NCI-H446 treated with DMSO at 0.1 percent for 48 hours (cell line): ENCODE measurements around the gene ANKS3.

Experiments used
- DNase-seq: peaks from one replicate; lab custom pipeline; 2025; lab: John Stamatoyannopoulos, UW

Gene ANKS3

GRCh38 chr16:4734063-4734729, at the start of gene ANKS3, which contains the start of gene DNAAF8:
Gene ANKS3 (minus strand): TSS chr16:4734271. CDS start chr16:4730149, 4,122 bp downstream.
Gene DNAAF8 (plus strand): TSS chr16:4734537. CDS start chr16:4736515, 1,978 bp downstream.
- peak; percentile 80 for DNase-seq

- no peak for DNase-seq
These were observed 49.3 kb upstream of the ANKS3 start for GRCh38 chr16:4783251-4783950.

GRCh38 chr16:4780235-4780634, 46.2 kb upstream of the ANKS3 start:
- DNase-seq: no peak

- no peak for DNase-seq
These were observed 44.0 kb upstream of the ANKS3 start for GRCh38 chr16:4778050-4778392.

- no peak for DNase-seq
These were observed 43.4 kb upstream of the ANKS3 start for GRCh38 chr16:4777339-4778049.

GRCh38 chr16:4776141-4776705, 42.2 kb upstream of the ANKS3 start:
- no peak for DNase-seq

- no peak for DNase-seq
These were observed 40.9 kb upstream of the ANKS3 start for GRCh38 chr16:4775005-4775404.

- no peak for DNase-seq
These were observed 38.3 kb upstream of the ANKS3 start for GRCh38 chr16:4772351-4772750.

GRCh38 chr16:4771646-4772045, 37.6 kb upstream of the ANKS3 start:
- DNase-seq: no peak

- DNase-seq: no peak
These were observed 35.2 kb upstream of the ANKS3 start for GRCh38 chr16:4769306-4769638.

GRCh38 chr16:4768549-4769305, 34.7 kb upstream of the ANKS3 start:
- peak; percentile 80 for DNase-seq

- no peak for DNase-seq
These were observed 33.9 kb upstream of the ANKS3 start for GRCh38 chr16:4767872-4768548.

- DNase-seq: peak; percentile 85
These were observed 33.0 kb upstream of the ANKS3 start, which contains the start of gene ZNF500 for GRCh38 chr16:4766875-4767628. Gene ZNF500 (minus strand): TSS chr16:4767162. CDS start chr16:4765978, 1,184 bp downstream.

GRCh38 chr16:4765511-4766474, 31.7 kb upstream of the ANKS3 start:
- no peak for DNase-seq

GRCh38 chr16:4763791-4764190, 29.7 kb upstream of the ANKS3 start:
- no peak for DNase-seq

- no peak for DNase-seq
These were observed 28.1 kb upstream of the ANKS3 start for GRCh38 chr16:4762205-4762604.

- no peak for DNase-seq
These were observed 26.3 kb upstream of the ANKS3 start for GRCh38 chr16:4760221-4760910.

GRCh38 chr16:4755687-4756086, 21.6 kb upstream of the ANKS3 start:
- no peak for DNase-seq

GRCh38 chr16:4754865-4755264, 20.8 kb upstream of the ANKS3 start:
- DNase-seq: no peak
